Transverse colon (tissue), 4 donors: Measurements from ENCODE around the gene FAM171A1. TPM values are rescaled to one million over a fixed set of nuclear protein-coding genes. Genes with fewer than 3 reads are reported as not detected.

Source experiments
- DNase-seq: peaks from one replicate; pipeline ENCODE4 v3.0.0-alpha.2; 2019
- H3K27ac ChIP-seq, 4 donors: fragments of 200-600 bp; sonication (generic); 2 replicates each; pipeline ENCODE4 v1.5.1; 2016 to 2018; ENCODE audit warnings: inconsistent platforms in 4 of 4
- H3K27me3 ChIP-seq: fragments of 200-600 bp; sonication (generic); 2 replicates; pipeline ENCODE4 v1.5.1; 2017; ENCODE audit warnings: inconsistent platforms
- H3K36me3 ChIP-seq, 4 donors: fragments of 200-600 bp; sonication (generic); 2 replicates each; pipeline ENCODE4 v1.5.1; 2017 to 2019; ENCODE audit warnings: inconsistent platforms in 4 of 4
- H3K4me1 ChIP-seq, 4 donors: fragments of 200-600 bp; sonication (generic); 2 replicates each; pipeline ENCODE4 v1.5.1; 2017 to 2020; ENCODE audit warnings: inconsistent platforms in 4 of 4
- H3K4me3 ChIP-seq, 4 donors: fragments of 200-600 bp; sonication (generic); 1 replicate in 1 of 4; 2 replicates in 3 of 4; pipeline versions ENCODE4 v1.5.1 to v1.6.1; 2017 to 2019; ENCODE audit warnings: inconsistent platforms in 4 of 4
- H3K9me3 ChIP-seq, 2 donors: fragments of 200-600 bp; sonication (generic); 2 replicates each; pipeline ENCODE4 v1.5.1; 2017 to 2019; ENCODE audit warnings: inconsistent platforms in 2 of 2
- EP300 ChIP-seq: sonication (generic); formaldehyde crosslinking; IDR thresholded peaks from one replicate; pipeline ENCODE4 v1.6.1; 2017; ENCODE audit warnings: antibody characterized with exemption, low read depth
- POLR2A ChIP-seq: fragments of 450-650 bp; IDR thresholded peaks from one replicate; pipeline ENCODE4 v1.6.1; 2016; ENCODE audit warnings: antibody characterized with exemption, mild to moderate bottlenecking, moderate library complexity
- POLR2AphosphoS5 ChIP-seq, 3 donors: sonication (generic); formaldehyde crosslinking; IDR thresholded peaks; one replicate each; pipeline ENCODE4 v1.6.1; 2016; ENCODE audit warnings: antibody characterized with exemption in 3 of 3
- WGBS, 2 donors: methylation state at CpG; one replicate each; pipeline ENCODE4 v1.1.5; 2018; ENCODE audit warnings: low coverage in 1 of 2; 5-methylcytosine and 5-hydroxymethylcytosine counted together
- in situ Hi-C, 4 donors: fragments of 200-750 bp; cut with MboI; loops; one replicate each; pipeline versions ENCODE4 v1.15.0 to v1.15.1; 2017; ENCODE audit warnings: low sequenced_read_pairs in 3 of 4, low pct_ligation_motif_present in 1 of 4, low pct_unique_long_range_greater_than_20kb in 1 of 4
- intact Hi-C: fragments of 100-400 bp; cut with DNase I; formaldehyde crosslinking; loops from one replicate; pipeline ENCODE4 v1.15.1; 2023; ENCODE audit warnings: low total_unique reads
- total RNA-seq, 4 donors: library from RNA; depleted of rRNA; stranded (reverse); fragments of >200 nt; gene quantifications; one replicate each; pipeline ENCODE4 v1.1.0, GENCODE V29; 2016
- TF ChIP-seq, protein P1 (sequence below), 5 experiments: fragments of 200-600 bp in 3 of 5; fragments of 450-650 bp in 2 of 5; sonication (generic) in 3 of 5; IDR thresholded peaks; 1 replicate in 2 of 5; 2 replicates in 3 of 5; pipeline ENCODE4 v1.5.1; 2016 to 2017; ENCODE audit warnings: antibody characterized with exemption in 5 of 5, inconsistent platforms in 3 of 5, mild to moderate bottlenecking in 2 of 5, moderate library complexity in 1 of 5

The FAM171A1 gene
- total RNA-seq, result 10 to 100 TPM; 29.2 to 42.2 (median 38.2) TPM

DNA sequence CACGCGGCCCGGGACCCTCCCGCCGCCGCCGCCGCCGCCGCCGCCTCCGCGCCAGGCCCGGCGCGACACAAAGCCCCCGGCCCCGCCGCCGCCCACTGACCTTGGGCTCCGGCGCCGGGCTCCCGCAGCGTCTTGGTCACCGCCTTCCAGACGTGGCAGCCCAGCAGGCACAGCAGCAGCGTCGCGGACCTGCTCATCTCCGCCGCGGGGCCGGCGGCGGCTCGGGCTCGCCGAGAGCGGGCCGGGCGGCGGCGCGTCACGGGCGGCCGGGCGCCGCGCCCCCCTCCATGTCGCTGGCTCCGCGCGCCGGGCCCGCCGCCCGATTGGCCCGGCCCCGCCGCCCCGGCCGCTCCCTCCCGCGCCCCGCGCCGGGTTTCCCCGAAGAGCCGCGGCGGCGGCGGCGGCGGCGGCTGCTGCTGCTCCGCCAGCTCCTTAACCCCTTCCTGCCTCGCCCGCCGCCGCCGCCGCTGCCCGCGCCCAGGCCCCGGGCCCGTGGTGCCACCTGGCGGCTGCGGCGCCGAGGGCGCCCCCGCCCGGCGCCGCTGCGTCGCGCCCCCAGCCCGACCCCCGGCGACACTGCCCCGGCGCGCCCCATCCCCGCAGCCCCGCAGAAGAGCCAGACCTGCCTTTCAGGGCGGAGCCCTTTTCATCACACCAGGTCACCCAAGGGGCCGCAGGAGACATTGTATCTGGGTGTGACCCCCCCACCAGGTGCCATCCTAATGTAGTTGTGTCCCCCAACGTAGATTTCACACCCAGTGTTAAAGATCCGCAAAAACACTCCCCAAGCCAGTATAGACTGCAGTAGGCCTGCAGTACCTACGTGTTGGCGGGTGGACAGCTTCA, at the start of gene FAM171A1:
Gene FAM171A1, minus strand, starts transcription at position 434 of the 846 bp plus-strand sequence. Its CDS starts 237 bp downstream, at position 197.
- H3K36me3 ChIP-seq, result no peaks in the 10 kb centered on the region
- no peaks in the 10 kb centered on the region for H3K9me3 ChIP-seq
- in situ Hi-C loops, result loop anchor here in 2 of 4 donors (10.0 to 25.0 kb wide), 3 partner anchors 106 to 156 kb away; no protein-coding TSS in a partner anchor

DNA sequence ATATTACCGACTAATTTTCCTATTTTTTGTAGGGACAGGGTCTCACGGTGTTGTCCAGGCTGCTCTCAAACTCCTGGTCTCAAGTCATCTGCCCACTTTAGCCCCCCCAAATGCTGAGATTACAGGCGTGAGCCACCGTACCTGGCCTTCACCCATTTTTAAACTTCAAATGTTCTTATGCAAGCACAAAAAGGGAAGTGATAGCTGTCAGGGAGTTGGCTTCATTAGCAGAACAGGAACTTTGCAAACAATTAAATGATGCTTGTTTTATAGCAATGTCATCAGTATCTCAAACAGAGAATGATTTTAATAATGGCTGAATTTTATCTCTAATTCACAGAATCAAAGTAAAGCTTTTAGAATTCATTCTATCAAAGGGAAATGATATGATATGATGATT, 49.8 kb upstream of the FAM171A1 start:
- H3K27me3 ChIP-seq, result no peaks in the 10 kb centered on the region
- TF ChIP-seq POLR2AphosphoS5 (IDR thresholded peaks at IDR 0.05), result no peak
- TF ChIP-seq, protein P1, sequence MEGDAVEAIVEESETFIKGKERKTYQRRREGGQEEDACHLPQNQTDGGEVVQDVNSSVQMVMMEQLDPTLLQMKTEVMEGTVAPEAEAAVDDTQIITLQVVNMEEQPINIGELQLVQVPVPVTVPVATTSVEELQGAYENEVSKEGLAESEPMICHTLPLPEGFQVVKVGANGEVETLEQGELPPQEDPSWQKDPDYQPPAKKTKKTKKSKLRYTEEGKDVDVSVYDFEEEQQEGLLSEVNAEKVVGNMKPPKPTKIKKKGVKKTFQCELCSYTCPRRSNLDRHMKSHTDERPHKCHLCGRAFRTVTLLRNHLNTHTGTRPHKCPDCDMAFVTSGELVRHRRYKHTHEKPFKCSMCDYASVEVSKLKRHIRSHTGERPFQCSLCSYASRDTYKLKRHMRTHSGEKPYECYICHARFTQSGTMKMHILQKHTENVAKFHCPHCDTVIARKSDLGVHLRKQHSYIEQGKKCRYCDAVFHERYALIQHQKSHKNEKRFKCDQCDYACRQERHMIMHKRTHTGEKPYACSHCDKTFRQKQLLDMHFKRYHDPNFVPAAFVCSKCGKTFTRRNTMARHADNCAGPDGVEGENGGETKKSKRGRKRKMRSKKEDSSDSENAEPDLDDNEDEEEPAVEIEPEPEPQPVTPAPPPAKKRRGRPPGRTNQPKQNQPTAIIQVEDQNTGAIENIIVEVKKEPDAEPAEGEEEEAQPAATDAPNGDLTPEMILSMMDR (IDR thresholded peaks at IDR 0.05), result no peak
- TF ChIP-seq POLR2A, result no peak
- in situ Hi-C loops (no loop called here), intact Hi-C loops (no loop called here)
- WGBS, 2 donors, result 78% methylated on average over 4 of the region's 4 CpGs; no CpG with 5 or more reads in 1 of the 2 donors
- no peak for DNase-seq
- no peak overlapping the region for H3K4me3 ChIP-seq
- H3K9me3 ChIP-seq, result peaks cover 0 to 4% of the 10 kb centered on the region in 2 donors
- H3K4me1 ChIP-seq, result no peaks in the 10 kb centered on the region
- no peak overlapping the region for H3K27ac ChIP-seq
- peaks cover 0 to 1% (median 0%) of the 10 kb centered on the region in 4 donors for H3K36me3 ChIP-seq

More for the DNA sequence above, at the start of gene FAM171A1:
- peak; percentile 68 for DNase-seq
- peak within 1 kb of the TSS; percentile 72 to 95 (median 82) for H3K4me3 ChIP-seq
- H3K4me1 ChIP-seq, result peaks cover 0 to 22% (median 15%) of the 10 kb centered on the region in 4 donors
- TF ChIP-seq POLR2AphosphoS5 (IDR thresholded peaks at IDR 0.05), result no peak
- TF ChIP-seq, protein P1 (IDR thresholded peaks at IDR 0.05), result peak in 3 of 5 experiments; percentile 10 to 34 (median 32)
- H3K27ac ChIP-seq, result peak within 1 kb of the TSS; percentile 65 to 87 (median 83)
- H3K27me3 ChIP-seq, result no peaks in the 10 kb centered on the region
- intact Hi-C loops, result loop anchor here (2.0 kb wide), 1 partner anchor 160 kb away; no protein-coding TSS in a partner anchor
- 5 to 33% methylated on average over 2 to 36 of the region's 115 CpGs for WGBS, 2 donors

- TF ChIP-seq, protein P1 (IDR thresholded peaks at IDR 0.05), result peak; percentile 60 to 89 (median 84)
- TF ChIP-seq EP300 (no peak), POLR2AphosphoS5 (IDR thresholded peaks at IDR 0.05) (no peak), POLR2A (no peak)
- in situ Hi-C loops, result no loop called here
- Histone ChIP-seq H3K4me1 (no peaks in the 10 kb centered on the region), H3K9me3 (peaks cover 0 to 7% of the 10 kb centered on the region in 2 donors), H3K36me3 (peaks cover 0 to 1% (median 0%) of the 10 kb centered on the region in 4 donors), H3K27me3 (no peaks in the 10 kb centered on the region), H3K4me3 (no peak overlapping the region), H3K27ac (no peak overlapping the region)
- peak; percentile 47 for DNase-seq
- intact Hi-C loops, result no loop called here
- 22 to 43% methylated on average over 3 of the region's 3 CpGs for WGBS, 2 donors
Observed at GRCh38 chr10:15419279-15419874, 48.3 kb upstream of the FAM171A1 start.

- DNase-seq, result no peak
- Histone ChIP-seq H3K9me3 (peaks cover 0 to 7% of the 10 kb centered on the region in 2 donors), H3K27me3 (no peaks in the 10 kb centered on the region), H3K4me1 (no peaks in the 10 kb centered on the region), H3K36me3 (peaks cover 0 to 1% (median 0%) of the 10 kb centered on the region in 4 donors), H3K27ac (no peak overlapping the region), H3K4me3 (no peak overlapping the region)
- WGBS, 2 donors, result 78 to 83% methylated on average over 1 of the region's 1 CpG
- TF ChIP-seq POLR2A (no peak), EP300 (no peak), POLR2AphosphoS5 (IDR thresholded peaks at IDR 0.05) (no peak)
- TF ChIP-seq, protein P1 (IDR thresholded peaks at IDR 0.05), result no peak
- in situ Hi-C loops (no loop called here), intact Hi-C loops (no loop called here)
Observed at GRCh38 chr10:15416034-15416433, 44.9 kb upstream of the FAM171A1 start.
